ENCODE data around the gene TRIM46.

DNA sequence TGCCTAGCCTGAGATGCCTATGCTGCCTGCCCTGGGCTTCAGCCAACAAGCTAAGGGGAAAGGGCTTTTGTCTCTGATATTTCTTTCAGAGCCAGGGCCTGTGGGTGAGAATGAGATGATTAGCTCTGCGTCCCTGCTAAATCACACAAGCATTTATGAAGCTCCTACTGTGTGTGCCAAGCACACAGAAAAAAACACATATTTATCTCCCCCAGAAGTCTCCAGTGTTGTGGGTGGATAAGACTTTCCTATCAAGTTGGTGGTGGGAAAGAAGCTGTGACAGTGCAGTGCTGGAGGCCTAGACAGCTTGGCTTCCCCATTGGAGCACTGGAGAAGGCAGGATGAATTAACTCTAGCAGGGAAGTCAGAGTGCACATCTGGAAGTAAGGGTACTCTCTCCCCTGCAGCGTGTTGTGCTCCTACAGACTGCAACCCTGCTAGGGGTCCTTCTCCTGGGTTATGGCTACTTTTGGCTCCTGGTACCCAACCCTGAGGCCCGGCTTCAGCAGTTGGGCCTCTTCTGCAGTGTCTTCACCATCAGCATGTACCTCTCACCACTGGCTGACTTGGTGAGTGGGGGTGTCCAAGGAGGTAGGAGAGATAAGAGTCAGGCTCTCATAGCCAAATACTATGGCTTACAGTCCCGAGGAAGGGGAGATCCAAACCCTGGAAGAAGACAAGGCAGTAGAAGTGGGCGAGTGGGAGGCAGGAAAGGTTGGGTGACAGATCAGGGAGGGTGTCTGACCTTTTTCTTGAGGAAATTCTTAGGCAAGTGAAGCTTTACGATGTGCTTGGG, 36.3 kb upstream of the TRIM46 start:
- no peak for TF ChIP-seq CTCF (IDR thresholded peaks at IDR 0.05)
- TF ChIP-seq POLR2A (IDR thresholded peaks at IDR 0.05) = no peak

All from lower leg skin (tissue), 3 donors.